ENCODE measurements around the gene CAPZA3. TPM values are rescaled to one million over a fixed set of nuclear protein-coding genes. Genes with fewer than 3 reads are reported as not detected.
"Not testable (repeated sequence)": the region's sequence is repeated elsewhere in the genome, so short reads cannot be mapped to it uniquely, and the experiment has no call there.

CAPZA3 gene
- total RNA-seq, 3 donors from 2014 or later = not detected

GRCh38 chr12:18731156-18731555 is 6.8 kb upstream of the CAPZA3 start:
- ATAC-seq (no peak), DNase-seq (no peak)
- Mint-ChIP-seq H3K4me3 (no peak overlapping the region), H3K9me3 (peaks cover 14% of the 10 kb centered on the region), H3K4me1 (ENCODE audit: low read depth) (no peaks in the 10 kb centered on the region), H3K27me3 (ENCODE audit: low read depth) (no peaks in the 10 kb centered on the region), H3K36me3 (ENCODE audit: insufficient read depth) (no peaks in the 10 kb centered on the region)

GRCh38 chr12:18747895-18748294 is 10.0 kb downstream of the CAPZA3 start:
- no peaks in the 10 kb centered on the region for H3K27me3 Mint-ChIP-seq (ENCODE audit: low read depth)

GRCh38 chr12:18749386-18749957 is 11.6 kb downstream of the CAPZA3 start:
- H3K36me3 Mint-ChIP-seq (ENCODE audit: insufficient read depth) = no peaks in the 10 kb centered on the region
- no peak overlapping the region for H3K4me3 Mint-ChIP-seq
- ATAC-seq = no peak
- H3K9me3 Mint-ChIP-seq = no peaks in the 10 kb centered on the region
- H3K4me1 Mint-ChIP-seq (ENCODE audit: low read depth) = no peaks in the 10 kb centered on the region
- no peak for DNase-seq
- no peaks in the 10 kb centered on the region for H3K27me3 Mint-ChIP-seq (ENCODE audit: low read depth)

More at GRCh38 chr12:18747895-18748294, 10.0 kb downstream of the CAPZA3 start:
- Mint-ChIP-seq H3K4me1 (ENCODE audit: low read depth) (no peaks in the 10 kb centered on the region), H3K9me3 (peaks cover 4% of the 10 kb centered on the region), H3K4me3 (no peak overlapping the region), H3K36me3 (ENCODE audit: insufficient read depth) (no peaks in the 10 kb centered on the region)
- ATAC-seq (no peak), DNase-seq (no peak)

GRCh38 chr12:18750085-18750484 is 12.2 kb downstream of the CAPZA3 start:
- Mint-ChIP-seq H3K27me3 (ENCODE audit: low read depth) (no peaks in the 10 kb centered on the region), H3K4me3 (no peak overlapping the region), H3K36me3 (ENCODE audit: insufficient read depth) (no peaks in the 10 kb centered on the region), H3K4me1 (ENCODE audit: low read depth) (no peaks in the 10 kb centered on the region), H3K9me3 (no peaks in the 10 kb centered on the region)
- no peak for DNase-seq
- no peak for ATAC-seq

GRCh38 chr12:18751866-18752265 is 13.9 kb downstream of the CAPZA3 start:
- ATAC-seq (no peak), DNase-seq (no peak)
- Mint-ChIP-seq H3K4me3 (no peak overlapping the region), H3K9me3 (peaks cover 3% of the 10 kb centered on the region), H3K4me1 (ENCODE audit: low read depth) (no peaks in the 10 kb centered on the region), H3K27me3 (ENCODE audit: low read depth) (no peaks in the 10 kb centered on the region), H3K36me3 (ENCODE audit: insufficient read depth) (no peaks in the 10 kb centered on the region)

- no peak for ATAC-seq
- Mint-ChIP-seq H3K36me3 (ENCODE audit: insufficient read depth) (no peaks in the 10 kb centered on the region), H3K9me3 (peaks cover 3% of the 10 kb centered on the region), H3K27me3 (ENCODE audit: low read depth) (no peaks in the 10 kb centered on the region), H3K4me1 (ENCODE audit: low read depth) (no peaks in the 10 kb centered on the region), H3K4me3 (no peak overlapping the region)
- no peak for DNase-seq
These were observed 14.5 kb downstream of the CAPZA3 start for GRCh38 chr12:18752280-18752920.

GRCh38 chr12:18752947-18753346 is 15.0 kb downstream of the CAPZA3 start:
- Mint-ChIP-seq H3K4me3 (no peak overlapping the region), H3K9me3 (peaks cover 3% of the 10 kb centered on the region), H3K36me3 (ENCODE audit: insufficient read depth) (no peaks in the 10 kb centered on the region), H3K4me1 (ENCODE audit: low read depth) (no peaks in the 10 kb centered on the region), H3K27me3 (ENCODE audit: low read depth) (no peaks in the 10 kb centered on the region)
- ATAC-seq (no peak), DNase-seq (no peak)

- no peaks in the 10 kb centered on the region for H3K4me1 Mint-ChIP-seq (ENCODE audit: low read depth)
- no peak overlapping the region for H3K4me3 Mint-ChIP-seq
- no peaks in the 10 kb centered on the region for H3K36me3 Mint-ChIP-seq (ENCODE audit: insufficient read depth)
These were observed 15.7 kb downstream of the CAPZA3 start for GRCh38 chr12:18753481-18754123.

GRCh38 chr12:18754124-18754707 is 16.3 kb downstream of the CAPZA3 start:
- Mint-ChIP-seq H3K4me3 (no peak overlapping the region), H3K27me3 (ENCODE audit: low read depth) (no peaks in the 10 kb centered on the region), H3K4me1 (ENCODE audit: low read depth) (no peaks in the 10 kb centered on the region), H3K9me3 (peaks cover 3% of the 10 kb centered on the region), H3K36me3 (ENCODE audit: insufficient read depth) (no peaks in the 10 kb centered on the region)
- ATAC-seq (no peak), DNase-seq (no peak)

More at GRCh38 chr12:18753481-18754123, 15.7 kb downstream of the CAPZA3 start:
- peaks cover 3% of the 10 kb centered on the region for H3K9me3 Mint-ChIP-seq
- no peak for DNase-seq
- no peak for ATAC-seq
- H3K27me3 Mint-ChIP-seq (ENCODE audit: low read depth) = no peaks in the 10 kb centered on the region

- Mint-ChIP-seq H3K4me1 (ENCODE audit: low read depth) (no peaks in the 10 kb centered on the region), H3K4me3 (no peak overlapping the region), H3K27me3 (ENCODE audit: low read depth) (no peaks in the 10 kb centered on the region), H3K9me3 (peaks cover 3% of the 10 kb centered on the region), H3K36me3 (ENCODE audit: insufficient read depth) (no peaks in the 10 kb centered on the region)
- no peak for ATAC-seq
- DNase-seq = no peak
These were observed 17.4 kb downstream of the CAPZA3 start for GRCh38 chr12:18755341-18755740.

GRCh38 chr12:18766479-18766878 is 28.6 kb downstream of the CAPZA3 start:
- not testable (repeated sequence) for H3K36me3 Mint-ChIP-seq (ENCODE audit: insufficient read depth); DNase-seq; H3K27me3 Mint-ChIP-seq (ENCODE audit: low read depth); H3K4me1 Mint-ChIP-seq (ENCODE audit: low read depth); H3K4me3 Mint-ChIP-seq; ATAC-seq
- H3K9me3 Mint-ChIP-seq = peaks cover 20% of the 10 kb centered on the region

GRCh38 chr12:18782827-18783226 is 44.9 kb downstream of the CAPZA3 start:
- DNase-seq = no peak
- ATAC-seq = no peak
- Mint-ChIP-seq H3K27me3 (ENCODE audit: low read depth) (no peaks in the 10 kb centered on the region), H3K36me3 (ENCODE audit: insufficient read depth) (no peaks in the 10 kb centered on the region), H3K4me3 (no peak overlapping the region), H3K4me1 (ENCODE audit: low read depth) (no peaks in the 10 kb centered on the region), H3K9me3 (peaks cover 12% of the 10 kb centered on the region)

GRCh38 chr12:18785465-18785864 is 47.5 kb downstream of the CAPZA3 start:
- not testable (repeated sequence) for DNase-seq; H3K36me3 Mint-ChIP-seq (ENCODE audit: insufficient read depth); ATAC-seq; H3K9me3 Mint-ChIP-seq; H3K27me3 Mint-ChIP-seq (ENCODE audit: low read depth); H3K4me3 Mint-ChIP-seq; H3K4me1 Mint-ChIP-seq (ENCODE audit: low read depth)

All from activated T-cell treated with anti-CD3 and anti-CD28 coated beads, Interleukin-2, amount 50 U/mL, for 4 hours (primary cell).